Measurements from ENCODE around the gene ST8SIA3.

GRCh38 chr18:57390044-57390443, 37.7 kb downstream of the ST8SIA3 start:
- TF ChIP-seq, protein P1, sequence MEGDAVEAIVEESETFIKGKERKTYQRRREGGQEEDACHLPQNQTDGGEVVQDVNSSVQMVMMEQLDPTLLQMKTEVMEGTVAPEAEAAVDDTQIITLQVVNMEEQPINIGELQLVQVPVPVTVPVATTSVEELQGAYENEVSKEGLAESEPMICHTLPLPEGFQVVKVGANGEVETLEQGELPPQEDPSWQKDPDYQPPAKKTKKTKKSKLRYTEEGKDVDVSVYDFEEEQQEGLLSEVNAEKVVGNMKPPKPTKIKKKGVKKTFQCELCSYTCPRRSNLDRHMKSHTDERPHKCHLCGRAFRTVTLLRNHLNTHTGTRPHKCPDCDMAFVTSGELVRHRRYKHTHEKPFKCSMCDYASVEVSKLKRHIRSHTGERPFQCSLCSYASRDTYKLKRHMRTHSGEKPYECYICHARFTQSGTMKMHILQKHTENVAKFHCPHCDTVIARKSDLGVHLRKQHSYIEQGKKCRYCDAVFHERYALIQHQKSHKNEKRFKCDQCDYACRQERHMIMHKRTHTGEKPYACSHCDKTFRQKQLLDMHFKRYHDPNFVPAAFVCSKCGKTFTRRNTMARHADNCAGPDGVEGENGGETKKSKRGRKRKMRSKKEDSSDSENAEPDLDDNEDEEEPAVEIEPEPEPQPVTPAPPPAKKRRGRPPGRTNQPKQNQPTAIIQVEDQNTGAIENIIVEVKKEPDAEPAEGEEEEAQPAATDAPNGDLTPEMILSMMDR (IDR thresholded peaks at IDR 0.05) = no peak
- no peak for TF ChIP-seq POLR2A (IDR thresholded peaks at IDR 0.05)

All from esophagus squamous epithelium (tissue), 4 donors.